H1 (cell line): ENCODE results near the gene UBA5. TPM values are rescaled to one million over a fixed set of nuclear protein-coding genes. Genes with fewer than 3 reads are reported as not detected.

ENCODE experiments used
- CTCF ChIA-PET: fragments of 300-600 bp; sonication (Branson Sonifier 250); formaldehyde crosslinking; loops from one replicate; lab custom pipeline; 2021; ENCODE audit not compliant: partially characterized antibody; lab: Charles Lee
- POLR2A ChIA-PET: fragments of 300-600 bp; sonication (Branson Sonifier 250); formaldehyde crosslinking; loops from one replicate; lab custom pipeline; 2021; ENCODE audit warnings: inconsistent platforms; ENCODE audit not compliant: partially characterized antibody; lab: Charles Lee
- DNase-seq, 2 experiments: peaks; one replicate each; pipeline versions ENCODE4 v3.0.0 to v3.0.0-alpha.2; 2010 to 2022; ENCODE audit warnings: low spot score in 2 of 2, low read depth in 1 of 2, mixed read lengths in 1 of 2
- FAIRE-seq: peaks from 2 replicates; lab custom pipeline; 2011; peaks lifted over from hg19 to GRCh38; lab: Jason Lieb, UNC
- H2AFZ ChIP-seq: 2 replicates; pipeline ENCODE4 v1.8.1; 2012; ENCODE audit warnings: low read length, inconsistent platforms
- H2AK5ac ChIP-seq: 2 replicates; pipeline ENCODE4 v1.6.1; 2013; ENCODE audit warnings: low read depth, low read length
- H2BK120ac ChIP-seq: replicated peaks from 2 replicates; pipeline ENCODE3; 2013; ENCODE audit warnings: low read depth, low read length, inconsistent platforms
- H2BK12ac ChIP-seq: 2 replicates; pipeline ENCODE4 v1.6.1; 2013; ENCODE audit warnings: low read depth, low read length
- H2BK15ac ChIP-seq: 2 replicates; pipeline ENCODE4 v1.6.1; 2013; ENCODE audit warnings: low read length
- H2BK20ac ChIP-seq: 2 replicates; pipeline ENCODE4 v1.6.1; 2013; ENCODE audit warnings: low read length
- H2BK5ac ChIP-seq: 2 replicates; pipeline ENCODE4 v1.6.1; 2013; ENCODE audit warnings: low read depth, low read length
- H3K14ac ChIP-seq: 2 replicates; pipeline ENCODE4 v1.6.1; 2013; ENCODE audit warnings: inconsistent platforms; ENCODE audit not compliant: insufficient read length
- H3K18ac ChIP-seq: 2 replicates; pipeline ENCODE4 v1.6.1; 2013; ENCODE audit warnings: low read length; ENCODE audit errors: extremely low read depth
- H3K23ac ChIP-seq: 2 replicates; pipeline ENCODE4 v1.6.1; 2013; ENCODE audit warnings: inconsistent platforms; ENCODE audit not compliant: insufficient read length
- H3K23me2 ChIP-seq: 2 replicates; pipeline ENCODE4 v1.6.1; 2013; ENCODE audit warnings: low read depth, low read length
- H3K27ac ChIP-seq: 2 replicates; pipeline ENCODE4 v1.6.1; 2011; ENCODE audit warnings: low read depth, low read length, inconsistent platforms
- H3K27me3 ChIP-seq, 4 experiments: replicated peaks in 1 of 4; 1 replicate in 1 of 4; 2 replicates in 3 of 4; pipeline versions ENCODE4 v1.6.1 to v1.8.1; 2011 to 2013; ENCODE audit warnings: low read length in 3 of 4, mild to moderate bottlenecking in 3 of 4, inconsistent platforms in 2 of 4, mixed read lengths in 2 of 4, moderate library complexity in 1 of 4; ENCODE audit not compliant: control insufficient read depth in 3 of 4, insufficient read depth in 3 of 4; ENCODE audit errors: extremely low read depth in 1 of 4
- H3K36me3 ChIP-seq, 4 experiments: 2 replicates each; pipeline versions ENCODE4 v1.6.1 to v1.8.1; 2011 to 2013; ENCODE audit warnings: mild to moderate bottlenecking in 4 of 4, low read length in 3 of 4, moderate library complexity in 2 of 4, control low read depth in 1 of 4, inconsistent platforms in 1 of 4; ENCODE audit not compliant: insufficient read depth in 4 of 4, control insufficient read depth in 2 of 4
- H3K4ac ChIP-seq: replicated peaks from 2 replicates; pipeline ENCODE3; 2013; ENCODE audit warnings: low read length, low read depth, mixed read lengths, inconsistent platforms; ENCODE audit not compliant: insufficient read length
- H3K4me1 ChIP-seq, 4 experiments: replicated peaks in 1 of 4; 1 replicate in 1 of 4; 2 replicates in 3 of 4; pipeline versions ENCODE4 v1.6.1 to v1.8.1; 2011 to 2013; ENCODE audit warnings: low read length in 3 of 4, inconsistent platforms in 2 of 4, mixed read lengths in 1 of 4; ENCODE audit not compliant: insufficient read depth in 4 of 4, control insufficient read depth in 3 of 4
- H3K4me2 ChIP-seq, 2 experiments: 2 replicates each; pipeline versions ENCODE4 v1.6.1 to v1.8.1; 2011 to 2013; ENCODE audit warnings: low read depth in 2 of 2, low read length in 2 of 2, control low read depth in 1 of 2, inconsistent platforms in 1 of 2, mild to moderate bottlenecking in 1 of 2; ENCODE audit not compliant: insufficient read depth in 1 of 2
- H3K4me3 ChIP-seq, 4 experiments: fragments of 200-600, 300-600 bp in 1 of 4; sonication (generic), shearing (Covaris generic), sonication (Bioruptor Twin) in 1 of 4; 2 replicates each; pipeline versions ENCODE4 v1.5.1 to v1.8.1; 2011 to 2016; ENCODE audit warnings: low read length in 4 of 4, low read depth in 3 of 4, control low read depth in 2 of 4, inconsistent platforms in 2 of 4, mild to moderate bottlenecking in 2 of 4, mixed read lengths in 1 of 4, moderate library complexity in 1 of 4; ENCODE audit not compliant: insufficient read depth in 2 of 4; ENCODE audit errors: extremely low read depth in 1 of 4
- H3K56ac ChIP-seq: replicated peaks from 2 replicates; pipeline ENCODE3; 2013; ENCODE audit warnings: low read depth, mild to moderate bottlenecking, mixed read lengths, low read length, inconsistent platforms; ENCODE audit not compliant: insufficient read length
- H3K79me1 ChIP-seq: 2 replicates; pipeline ENCODE4 v1.6.1; 2013; ENCODE audit warnings: low read depth, low read length, control low read depth
- H3K79me2 ChIP-seq, 2 experiments: 2 replicates each; pipeline versions ENCODE4 v1.6.1 to v1.8.1; 2012 to 2013; ENCODE audit warnings: low read length in 2 of 2, mild to moderate bottlenecking in 2 of 2, inconsistent platforms in 1 of 2; ENCODE audit not compliant: insufficient read depth in 2 of 2, control insufficient read depth in 1 of 2
- H3K9ac ChIP-seq, 4 experiments: replicated peaks in 1 of 4; 1 replicate in 1 of 4; 2 replicates in 3 of 4; pipeline versions ENCODE4 v1.6.1 to v1.8.1; 2011 to 2013; ENCODE audit warnings: low read depth in 3 of 4, low read length in 3 of 4, control low read depth in 2 of 4, mild to moderate bottlenecking in 2 of 4, moderate library complexity in 2 of 4, inconsistent platforms in 1 of 4; ENCODE audit errors: extremely low read depth in 1 of 4
- H3K9me3 ChIP-seq, 2 experiments: 2 replicates each; pipeline versions ENCODE4 v1.6.1 to v1.8.1; 2012 to 2013; ENCODE audit warnings: mild to moderate bottlenecking in 2 of 2, moderate library complexity in 2 of 2, control low read depth in 1 of 2, inconsistent platforms in 1 of 2, low read depth in 1 of 2, low read length in 1 of 2, mixed read lengths in 1 of 2; ENCODE audit not compliant: insufficient read depth in 2 of 2
- H4K20me1 ChIP-seq, 2 experiments: replicated peaks in 1 of 2; 2 replicates each; pipeline versions ENCODE3 to v1.8.1; 2011 to 2013; ENCODE audit warnings: inconsistent platforms in 2 of 2, low read length in 2 of 2, mild to moderate bottlenecking in 1 of 2; ENCODE audit not compliant: insufficient read depth in 2 of 2, control insufficient read depth in 1 of 2
- H4K5ac ChIP-seq: 2 replicates; pipeline ENCODE4 v1.6.1; 2013; ENCODE audit warnings: low read length, low read depth, mixed read lengths, inconsistent platforms; ENCODE audit not compliant: insufficient read length
- H4K8ac ChIP-seq: 2 replicates; pipeline ENCODE4 v1.8.0; 2013; ENCODE audit warnings: mild to moderate bottlenecking, moderate library complexity, low read length, inconsistent platforms; ENCODE audit not compliant: insufficient read depth; ENCODE audit errors: extremely low read depth
- H4K91ac ChIP-seq: replicated peaks from 2 replicates; pipeline ENCODE3; 2013; ENCODE audit warnings: low read length, mixed read lengths, inconsistent platforms; ENCODE audit not compliant: insufficient read length
- BCL11A ChIP-seq, 2 experiments: IDR thresholded peaks; one replicate each; pipeline ENCODE4 v1.6.1; 2011; ENCODE audit warnings: low read depth in 2 of 2, low read length in 2 of 2, mild to moderate bottlenecking in 2 of 2
- BRCA1 ChIP-seq: IDR thresholded peaks from 2 replicates; pipeline ENCODE4 v1.6.1; 2012; ENCODE audit warnings: low read depth, low read length, improper control_type of control experiment
- CHD2 ChIP-seq: IDR thresholded peaks from 2 replicates; pipeline ENCODE4 v1.6.1; 2012; ENCODE audit warnings: low read length, improper control_type of control experiment
- EZH2 ChIP-seq: fragments of 200-600 bp; sonication (generic); IDR thresholded peaks from 2 replicates; pipeline ENCODE4 v1.7.1; 2012; ENCODE audit warnings: low read depth, mild to moderate bottlenecking, moderate library complexity, low read length, inconsistent platforms; ENCODE audit not compliant: severe bottlenecking
- HDAC6 ChIP-seq: IDR thresholded peaks from one replicate; pipeline ENCODE4 v1.7.1; 2012; ENCODE audit warnings: low read depth, mild to moderate bottlenecking, inconsistent platforms, low read length, moderate library complexity
- SIN3A ChIP-seq, 2 experiments: IDR thresholded peaks in 1 of 2; conservative IDR thresholded peaks in 1 of 2; 2 replicates each; pipeline ENCODE4 v1.6.1; 2011 to 2012; ENCODE audit warnings: low read length in 2 of 2, improper control_type of control experiment in 1 of 2, low read depth in 1 of 2, mild to moderate bottlenecking in 1 of 2
- SIX5 ChIP-seq: IDR thresholded peaks from 2 replicates; pipeline ENCODE4 v1.6.1; 2011; ENCODE audit warnings: mild to moderate bottlenecking, low read depth, low read length
- SRF ChIP-seq: IDR thresholded peaks from 2 replicates; pipeline ENCODE4 v1.6.1; 2011; ENCODE audit warnings: mild to moderate bottlenecking, low read depth, low read length, moderate library complexity
- TAF1 ChIP-seq: IDR thresholded peaks from 2 replicates; pipeline ENCODE4 v1.6.1; 2011; ENCODE audit warnings: mild to moderate bottlenecking, low read depth, low read length
- TAF7 ChIP-seq: optimal IDR thresholded peaks from 2 replicates; pipeline ENCODE3; 2011; ENCODE audit warnings: low read depth, mild to moderate bottlenecking, inconsistent platforms, low read length, moderate library complexity, borderline replicate concordance
- WGBS, 2 experiments: shearing (Covaris generic) in 1 of 2; methylation state at CpG; one replicate each; pipeline versions ENCODE4 v1.1.6 to v1.1.7; 2013 to 2015; ENCODE audit warnings: low lambda C conversion rate in 2 of 2, mixed read lengths in 2 of 2, inconsistent platforms in 1 of 2, low coverage in 1 of 2, missing lambda C conversion rate in 1 of 2; ENCODE audit not compliant: insufficient replicate concordance in 2 of 2, insufficient coverage in 1 of 2, insufficient read length in 1 of 2; ENCODE audit errors: extremely low coverage in 1 of 2, missing lambda C conversion rate in 1 of 2; 5-methylcytosine and 5-hydroxymethylcytosine counted together
- polyA plus RNA-seq, 7 experiments: library from polyadenylated mRNA; depleted of rRNA in 3 of 7; stranded (reverse) in 5 of 7; unstranded in 2 of 7; fragments of >200 nt in 5 of 7; fragments of 200-250 nt in 2 of 7; gene quantifications; 1 replicate in 5 of 7; 2 replicates in 1 of 7; 4 replicates in 1 of 7; pipeline versions ENCODE4 v1.2.1 to v1.2.3, GENCODE V29; 2011 to 2013; ENCODE audit warnings: missing spikeins in 2 of 7, mixed read lengths in 2 of 7
- total RNA-seq: library from RNA; stranded (reverse); fragmentation: NEBNext Ultra II Directional; extraction: Animal tissue kit (Norgen Biotek cat#: 25700); gene quantifications from 2 replicates; pipeline ENCODE4 v1.2.1, GENCODE V29; 2021
- TF ChIP-seq, protein P1 (sequence below): IDR thresholded peaks from 2 replicates; pipeline ENCODE4 v1.6.1; 2011; ENCODE audit warnings: low read depth, mild to moderate bottlenecking, low read length; ENCODE audit not compliant: insufficient read depth
- TF ChIP-seq, protein P2 (sequence below): IDR thresholded peaks from 2 replicates; pipeline ENCODE4 v1.6.1; 2012; ENCODE audit warnings: low read length, inconsistent platforms

Gene UBA5
- total and polyA plus RNA-seq, 2 of the 8 experiments (the other 6 are each of a cell fraction or from before 2014, with no cell fraction given), result 11.0 to 28.0 TPM

DNA sequence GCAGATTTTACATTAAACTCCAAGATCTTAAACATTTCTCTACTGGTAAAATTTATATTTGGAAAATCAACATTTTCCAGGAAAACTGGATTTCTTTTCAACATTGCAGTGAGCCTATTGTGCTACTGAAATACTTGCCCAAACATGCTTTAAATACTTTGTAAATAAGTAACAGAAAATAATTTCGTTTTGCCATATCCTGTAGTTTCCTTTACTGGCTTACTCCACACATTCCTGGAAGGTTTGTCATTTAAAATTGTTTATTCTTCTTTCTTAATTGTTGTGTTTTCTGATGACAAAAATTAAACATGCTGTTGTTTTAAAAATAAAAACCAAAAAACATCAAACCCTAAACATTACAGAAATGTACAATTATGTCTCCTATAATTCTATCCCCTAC lies 22.5 kb upstream of the UBA5 start:
- FAIRE-seq, result no peak
- Histone ChIP-seq H3K79me1 (no peaks in the 10 kb centered on the region), H3K4me2 (no peak overlapping the region), H3K56ac (no peak overlapping the region), H2BK20ac (no peak overlapping the region), H2BK15ac (no peak overlapping the region), H4K5ac (no peak overlapping the region), H3K79me2 (no peaks in the 10 kb centered on the region), H3K9me3 (no peaks in the 10 kb centered on the region), H4K91ac (no peak overlapping the region), H2AFZ (no peak overlapping the region), H3K23me2 (no peaks in the 10 kb centered on the region), H3K9ac (no peak overlapping the region), H3K4ac (no peak overlapping the region), H3K27me3 (no peaks in the 10 kb centered on the region), H2AK5ac (no peak overlapping the region), H4K8ac (no peak overlapping the region), H2BK5ac (no peak overlapping the region), H3K4me3 (no peak overlapping the region), H2BK120ac (no peak overlapping the region), H3K14ac (no peak overlapping the region), H2BK12ac (no peak overlapping the region), H3K23ac (no peak overlapping the region), H3K4me1 (no peaks in the 10 kb centered on the region), H4K20me1 (no peaks in the 10 kb centered on the region), H3K18ac (no peak overlapping the region), H3K27ac (no peak overlapping the region), H3K36me3 (peaks cover 0 to 5% (median 1%) of the 10 kb centered on the region in 4 experiments; a peak in 1 of 8 replicates)
- DNase-seq, result no peak
- CTCF ChIA-PET, result interaction anchor here (6.7 kb wide), 1 partner anchor 101 kb away, joined by 163 read pairs; no protein-coding TSS in a partner anchor
- POLR2A ChIA-PET, result interaction anchor here (0.6 to 0.8 kb wide), 2 partner anchors 22 to 99 kb away, joined by 3 read pairs; partner anchors contain the start of gene ACAD11
- 93% methylated on average over 1 of the region's 1 CpG; no CpG with 5 or more reads in 1 of the 2 experiments for WGBS, 2 experiments
- TF ChIP-seq TAF7, result no peak
- TF ChIP-seq SIX5, result no peak
- TF ChIP-seq HDAC6, result no peak
- no peak for TF ChIP-seq BCL11A (IDR thresholded peaks at IDR 0.05; ENCODE audit: low read depth in 2 of 2, low read length in 2 of 2)
- no peak for TF ChIP-seq CHD2
- TF ChIP-seq EZH2, result no peak
- no peak for TF ChIP-seq TAF1
- no peak for TF ChIP-seq SRF
- TF ChIP-seq, protein P1, sequence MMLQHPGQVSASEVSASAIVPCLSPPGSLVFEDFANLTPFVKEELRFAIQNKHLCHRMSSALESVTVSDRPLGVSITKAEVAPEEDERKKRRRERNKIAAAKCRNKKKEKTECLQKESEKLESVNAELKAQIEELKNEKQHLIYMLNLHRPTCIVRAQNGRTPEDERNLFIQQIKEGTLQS, result no peak
- TF ChIP-seq, protein P2, sequence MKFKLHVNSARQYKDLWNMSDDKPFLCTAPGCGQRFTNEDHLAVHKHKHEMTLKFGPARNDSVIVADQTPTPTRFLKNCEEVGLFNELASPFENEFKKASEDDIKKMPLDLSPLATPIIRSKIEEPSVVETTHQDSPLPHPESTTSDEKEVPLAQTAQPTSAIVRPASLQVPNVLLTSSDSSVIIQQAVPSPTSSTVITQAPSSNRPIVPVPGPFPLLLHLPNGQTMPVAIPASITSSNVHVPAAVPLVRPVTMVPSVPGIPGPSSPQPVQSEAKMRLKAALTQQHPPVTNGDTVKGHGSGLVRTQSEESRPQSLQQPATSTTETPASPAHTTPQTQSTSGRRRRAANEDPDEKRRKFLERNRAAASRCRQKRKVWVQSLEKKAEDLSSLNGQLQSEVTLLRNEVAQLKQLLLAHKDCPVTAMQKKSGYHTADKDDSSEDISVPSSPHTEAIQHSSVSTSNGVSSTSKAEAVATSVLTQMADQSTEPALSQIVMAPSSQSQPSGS, result no peak
- no peak for TF ChIP-seq SIN3A (conservative IDR thresholded peaks at IDR 0.05 in 1 of 2, IDR thresholded peaks at IDR 0.05 in 1 of 2; ENCODE audit: low read depth in 1 of 2, low read length in 2 of 2)
- TF ChIP-seq BRCA1, result no peak
